GM20000 (cell line): Measurements from ENCODE around the gene PRSS33.

Source experiments
- DNase-seq: peaks from one replicate; pipeline ENCODE4 v3.0.0; 2012; ENCODE audit warnings: low spot score
- TF ChIP-seq, protein P1 (sequence below): IDR thresholded peaks from 2 replicates; pipeline ENCODE4 v1.5.1; 2012; ENCODE audit warnings: mild to moderate bottlenecking, control low read depth; ENCODE audit errors: extremely low read depth, missing control alignments

Gene PRSS33

DNA sequence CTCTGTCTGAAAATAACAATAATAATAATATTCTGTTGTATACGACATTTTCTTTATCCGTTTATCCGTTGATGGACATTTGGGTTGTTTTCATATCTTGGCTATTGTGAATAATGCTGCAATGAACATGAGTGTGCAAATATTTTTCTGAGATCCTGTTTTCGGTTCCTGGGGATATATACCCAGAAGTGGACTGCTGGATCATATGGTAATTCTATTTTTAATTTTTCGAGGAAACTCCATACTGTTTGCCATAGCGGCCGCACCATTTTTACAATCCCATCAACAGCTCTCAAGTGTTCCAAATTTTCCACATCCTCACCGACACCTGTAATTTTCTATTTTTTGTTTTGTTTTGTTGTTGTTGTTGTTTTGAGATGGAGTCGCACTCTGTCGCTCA lies 5.6 kb upstream of the PRSS33 start:
- DNase-seq = no peak
- TF ChIP-seq, protein P1, sequence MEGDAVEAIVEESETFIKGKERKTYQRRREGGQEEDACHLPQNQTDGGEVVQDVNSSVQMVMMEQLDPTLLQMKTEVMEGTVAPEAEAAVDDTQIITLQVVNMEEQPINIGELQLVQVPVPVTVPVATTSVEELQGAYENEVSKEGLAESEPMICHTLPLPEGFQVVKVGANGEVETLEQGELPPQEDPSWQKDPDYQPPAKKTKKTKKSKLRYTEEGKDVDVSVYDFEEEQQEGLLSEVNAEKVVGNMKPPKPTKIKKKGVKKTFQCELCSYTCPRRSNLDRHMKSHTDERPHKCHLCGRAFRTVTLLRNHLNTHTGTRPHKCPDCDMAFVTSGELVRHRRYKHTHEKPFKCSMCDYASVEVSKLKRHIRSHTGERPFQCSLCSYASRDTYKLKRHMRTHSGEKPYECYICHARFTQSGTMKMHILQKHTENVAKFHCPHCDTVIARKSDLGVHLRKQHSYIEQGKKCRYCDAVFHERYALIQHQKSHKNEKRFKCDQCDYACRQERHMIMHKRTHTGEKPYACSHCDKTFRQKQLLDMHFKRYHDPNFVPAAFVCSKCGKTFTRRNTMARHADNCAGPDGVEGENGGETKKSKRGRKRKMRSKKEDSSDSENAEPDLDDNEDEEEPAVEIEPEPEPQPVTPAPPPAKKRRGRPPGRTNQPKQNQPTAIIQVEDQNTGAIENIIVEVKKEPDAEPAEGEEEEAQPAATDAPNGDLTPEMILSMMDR = no peak

DNA sequence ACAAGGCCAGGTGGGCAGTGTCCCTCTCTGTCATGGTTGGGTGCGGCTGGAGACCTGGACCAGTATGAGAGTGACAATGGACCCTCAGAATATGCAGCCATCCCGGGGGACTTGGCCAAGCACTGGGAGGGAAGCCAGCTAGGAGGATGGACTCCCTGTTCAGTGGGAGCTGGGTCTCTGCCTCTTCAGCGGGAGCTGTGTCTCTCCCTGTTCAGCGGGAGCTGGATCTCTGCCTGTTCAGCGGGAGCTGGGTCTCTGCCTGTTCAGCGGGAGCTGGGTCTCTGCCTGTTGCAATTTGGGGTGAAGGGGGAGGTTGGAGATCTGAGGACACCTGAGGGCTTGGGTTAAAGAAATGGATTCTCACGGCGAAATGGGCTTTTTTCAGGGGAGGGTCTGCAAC lies 3.8 kb upstream of the PRSS33 start:
- TF ChIP-seq, protein P1 = no peak
- no peak for DNase-seq

DNA sequence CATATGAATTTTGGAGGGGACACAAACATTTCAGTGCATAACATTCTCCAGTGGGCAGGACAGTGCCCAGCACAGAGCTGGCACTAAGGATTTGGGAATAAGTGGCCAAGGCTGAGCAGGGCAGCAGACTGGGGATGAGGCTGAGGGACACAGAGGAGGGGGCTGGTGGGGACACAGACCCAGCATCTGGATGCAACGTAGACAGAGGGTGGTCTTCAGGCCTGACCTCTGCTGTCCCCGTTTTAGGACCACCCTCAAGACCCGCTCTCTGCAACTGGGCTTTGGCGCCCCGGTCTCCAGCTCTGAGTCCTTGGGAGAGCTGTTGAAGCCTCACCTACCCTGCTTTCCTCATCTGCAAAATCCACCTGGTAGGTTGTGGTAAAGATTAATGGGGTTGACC lies 3.3 kb upstream of the PRSS33 start:
- TF ChIP-seq, protein P1 = no peak
- DNase-seq = no peak

DNA sequence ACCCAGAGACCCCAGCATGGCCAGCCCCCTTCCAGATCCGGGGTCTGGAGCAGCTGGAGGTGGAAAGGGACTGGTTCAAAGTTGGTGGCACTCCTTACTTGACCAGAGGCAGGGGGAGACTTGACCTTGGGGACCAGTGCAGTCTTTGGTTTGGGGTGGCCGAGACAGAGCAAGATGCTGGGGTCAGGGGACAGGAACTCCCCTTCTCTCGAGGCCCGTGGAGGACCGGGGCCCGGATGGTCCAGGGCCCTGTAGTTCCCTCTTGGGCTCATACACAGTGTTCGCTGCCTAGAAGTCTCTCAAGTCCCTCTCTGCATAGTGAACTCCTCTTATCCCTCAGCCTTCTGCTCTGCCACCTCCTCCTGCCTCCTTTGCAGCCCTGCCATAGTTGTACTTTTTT lies 601 bp upstream of the PRSS33 start:
- TF ChIP-seq, protein P1 = no peak
- no peak for DNase-seq

DNA sequence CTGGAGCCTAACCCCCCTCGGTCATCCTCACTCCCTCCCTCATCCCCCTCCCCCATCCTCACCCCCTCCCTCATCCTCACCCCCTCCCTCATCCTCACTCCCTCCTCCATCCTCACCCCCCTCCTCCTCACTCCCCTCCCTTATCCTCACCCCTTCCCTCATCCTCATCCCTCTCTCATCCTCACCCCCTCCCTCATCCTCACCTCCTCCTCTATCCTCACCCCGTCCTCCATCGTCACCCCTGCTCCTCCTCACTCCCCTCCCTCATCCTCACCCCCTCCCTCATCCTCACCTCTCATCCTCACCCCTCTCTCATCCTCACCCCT lies 571 bp downstream of the PRSS33 start:
- TF ChIP-seq, protein P1 = no peak

DNA sequence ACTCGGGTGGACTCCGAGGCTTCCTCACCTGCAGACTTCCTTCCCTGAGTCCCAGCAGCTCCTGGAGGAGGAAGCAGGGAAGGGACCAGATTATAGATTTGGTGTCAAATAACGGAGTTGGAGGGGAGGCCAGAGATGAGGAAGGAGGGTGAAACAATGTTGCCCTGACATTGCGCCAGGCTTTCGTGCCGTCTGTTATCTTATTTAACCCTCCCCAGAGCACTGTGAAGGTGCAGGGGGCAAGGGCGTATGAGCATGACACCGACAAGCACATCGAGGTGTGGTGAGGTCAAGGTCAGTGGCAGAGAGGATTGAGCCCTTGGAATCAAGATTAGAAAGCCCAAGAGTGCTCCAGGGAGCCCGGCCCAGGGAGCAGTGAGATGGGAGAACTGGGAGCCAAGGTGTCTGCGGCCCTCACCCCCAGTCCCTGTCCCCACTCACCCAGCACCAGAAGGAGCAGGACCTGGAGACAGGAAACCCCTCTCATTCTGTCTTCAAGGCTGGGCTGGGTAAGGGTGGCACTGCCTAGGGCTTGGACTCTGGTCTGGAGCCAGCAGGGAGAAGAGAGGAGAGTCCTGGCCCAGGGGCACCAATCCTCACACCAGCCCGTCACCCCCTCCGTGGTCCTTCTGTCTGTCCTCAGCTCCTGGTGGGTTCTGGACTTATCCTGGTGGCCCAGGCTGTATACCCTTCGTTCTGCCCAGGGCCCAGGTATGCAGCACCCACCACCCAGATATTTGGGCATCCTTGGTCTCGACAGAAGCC lies 1.1 kb downstream of the PRSS33 start:
- TF ChIP-seq, protein P1 = no peak
- no peak for DNase-seq

More for the DNA sequence above, 571 bp downstream of the PRSS33 start:
- DNase-seq = no peak

DNA sequence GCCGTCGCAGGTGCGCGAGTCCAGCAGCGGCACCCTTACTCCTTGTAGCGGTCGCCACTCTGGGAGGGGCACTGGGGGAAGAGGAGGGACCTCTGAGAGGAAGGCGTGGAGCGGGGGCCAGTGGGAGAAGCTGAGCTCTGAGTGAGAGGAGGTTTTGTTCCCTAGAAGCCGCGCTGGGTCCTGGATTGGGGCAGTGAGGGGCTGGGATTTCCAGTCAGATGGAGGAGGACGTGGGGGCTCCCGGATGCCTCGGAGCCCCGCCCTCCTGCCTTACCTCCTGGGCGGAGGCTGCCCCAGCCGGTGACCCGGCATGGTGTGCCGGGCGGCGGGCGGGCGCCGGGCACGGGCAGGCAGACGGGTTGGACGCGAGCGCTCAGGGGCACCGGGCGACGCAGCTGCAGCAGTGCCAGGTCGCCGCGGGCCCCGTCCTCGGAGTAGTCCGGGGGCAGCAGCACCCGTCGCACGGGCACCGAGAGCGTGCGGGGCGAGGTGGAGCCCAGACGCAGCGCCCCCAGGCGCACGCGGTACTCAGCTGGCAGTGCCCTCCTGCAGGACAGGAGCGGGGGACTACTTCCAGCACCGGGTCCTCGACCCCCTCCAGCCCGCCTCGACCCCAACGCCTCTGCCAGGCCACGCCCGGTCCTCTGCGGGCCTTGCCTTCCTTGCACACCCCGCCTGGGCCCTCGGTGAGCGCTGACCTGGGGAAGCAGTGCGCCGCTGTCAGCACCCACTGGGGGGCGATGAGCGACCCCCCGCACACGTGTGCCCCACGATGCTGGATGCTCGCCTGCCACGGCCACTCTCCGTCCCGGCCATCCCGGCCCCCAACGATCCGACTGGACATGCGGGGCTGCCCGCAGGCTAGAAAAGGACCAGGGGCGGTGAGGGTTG lies 2.0 kb downstream of the PRSS33 start:
- DNase-seq = no peak
- TF ChIP-seq, protein P1 = no peak
